ENCODE data around the gene COASY.

- TF ChIP-seq ZNF274 (IDR thresholded peaks at IDR 0.05; ENCODE audit: low read depth, low read length): no peak
- no peak for TF ChIP-seq YY1 (IDR thresholded peaks at IDR 0.05; ENCODE audit: insufficient read depth, insufficient read length)
- TF ChIP-seq SUZ12 (IDR thresholded peaks at IDR 0.05; ENCODE audit: extremely low read depth, insufficient read depth, insufficient read length): no peak
Measured at GRCh38 chr17:42519546-42520491, 42.1 kb upstream of the COASY start.
